MCF 10A (cell line): ENCODE data around the gene PPM1H. TPM values are rescaled to one million over a fixed set of nuclear protein-coding genes. Genes with fewer than 3 reads are reported as not detected.

Source experiments
- BruUV-seq: library from RNA; stranded (reverse); fragments of 400-500 nt; replicated peaks from 2 replicates; lab custom pipeline; 2021; lab: Mats Ljungman, UMichigan
- CTCF ChIA-PET: fragments of 300-600 bp; sonication (Branson Sonifier 250); formaldehyde crosslinking; extraction: SDS; loops from one replicate; lab custom pipeline; 2021; ENCODE audit warnings: antibody characterized with exemption, inconsistent platforms; lab: Yijun Ruan, JAX
- POLR2A ChIA-PET: fragments of 300-600, 350-650 bp; sonication (Branson Sonifier 250); formaldehyde crosslinking; extraction: SDS; loops from one replicate; lab custom pipeline; 2020; ENCODE audit warnings: antibody characterized with exemption, inconsistent platforms; lab: Yijun Ruan, JAX
- DNase-seq: peaks from one replicate; pipeline ENCODE4 v3.0.0-alpha.2; 2018; ENCODE audit not compliant: unreplicated experiment
- H3K27ac Mint-ChIP-seq: one replicate; pipeline ENCODE4 v1.8.0; 2022; ENCODE audit warnings: mild to moderate bottlenecking, low read depth, mixed read lengths; ENCODE audit not compliant: unreplicated experiment
- H3K27me3 Mint-ChIP-seq: one replicate; pipeline ENCODE4 v1.8.0; 2022; ENCODE audit warnings: mixed read lengths; ENCODE audit not compliant: insufficient read depth, unreplicated experiment
- H3K36me3 Mint-ChIP-seq: one replicate; pipeline ENCODE4 v1.8.0; 2022; ENCODE audit warnings: mild to moderate bottlenecking, moderate library complexity, mixed read lengths; ENCODE audit not compliant: insufficient read depth, unreplicated experiment
- H3K4me1 Mint-ChIP-seq: one replicate; pipeline ENCODE4 v1.8.0; 2022; ENCODE audit warnings: mixed read lengths; ENCODE audit not compliant: insufficient read depth, unreplicated experiment
- H3K4me3 Mint-ChIP-seq: one replicate; pipeline ENCODE4 v1.8.0; 2022; ENCODE audit warnings: mild to moderate bottlenecking, moderate library complexity, mixed read lengths; ENCODE audit not compliant: unreplicated experiment
- H3K9me3 Mint-ChIP-seq: one replicate; pipeline ENCODE4 v1.8.0; 2022; ENCODE audit warnings: mixed read lengths; ENCODE audit not compliant: unreplicated experiment
- intact Hi-C: fragments of 100-400 bp; cut with micrococcal nuclease; formaldehyde crosslinking; loops from 2 replicates; pipeline ENCODE4 v1.14.1; 2022
- total RNA-seq: library from RNA; stranded (reverse); gene quantifications from 2 replicates; pipeline ENCODE4 v1.2.3, GENCODE V29; 2022
- TF ChIP-seq, protein P1 (sequence below): fragments of 200-600 bp; IDR thresholded peaks from one replicate; pipeline ENCODE4 v1.8.0; 2022; ENCODE audit warnings: antibody characterized with exemption, mild to moderate bottlenecking; ENCODE audit not compliant: unreplicated experiment

The PPM1H gene
- total RNA-seq, 1 experiment from 2014 or later, result 0.49 TPM

DNA sequence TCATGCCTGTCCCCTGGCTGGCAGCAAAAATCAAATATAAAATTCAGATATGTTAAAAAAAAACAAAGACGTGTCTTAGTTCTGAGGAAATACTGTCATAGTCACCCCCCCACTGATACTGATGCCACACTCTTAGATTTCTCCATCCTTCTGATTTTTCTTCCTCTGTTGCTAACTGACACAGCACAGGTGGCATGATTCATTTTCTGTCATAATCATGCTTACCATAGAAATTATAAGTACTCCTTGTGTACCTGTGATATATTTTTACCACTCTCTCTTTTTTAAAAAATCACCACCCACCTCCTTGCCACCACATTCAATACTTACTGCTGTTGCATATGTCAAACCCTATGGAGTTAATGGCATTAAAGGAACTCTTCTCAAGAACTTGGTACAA, 209.2 kb downstream of the PPM1H start:
- H3K4me3 Mint-ChIP-seq, result no peak overlapping the region
- intact Hi-C loops, result no loop called here
- BruUV-seq, result no TSS peak
- H3K36me3 Mint-ChIP-seq, result peaks cover 5% of the 10 kb centered on the region
- ChIA-PET CTCF (no interaction called here), POLR2A (no interaction called here)
- TF ChIP-seq, protein P1, sequence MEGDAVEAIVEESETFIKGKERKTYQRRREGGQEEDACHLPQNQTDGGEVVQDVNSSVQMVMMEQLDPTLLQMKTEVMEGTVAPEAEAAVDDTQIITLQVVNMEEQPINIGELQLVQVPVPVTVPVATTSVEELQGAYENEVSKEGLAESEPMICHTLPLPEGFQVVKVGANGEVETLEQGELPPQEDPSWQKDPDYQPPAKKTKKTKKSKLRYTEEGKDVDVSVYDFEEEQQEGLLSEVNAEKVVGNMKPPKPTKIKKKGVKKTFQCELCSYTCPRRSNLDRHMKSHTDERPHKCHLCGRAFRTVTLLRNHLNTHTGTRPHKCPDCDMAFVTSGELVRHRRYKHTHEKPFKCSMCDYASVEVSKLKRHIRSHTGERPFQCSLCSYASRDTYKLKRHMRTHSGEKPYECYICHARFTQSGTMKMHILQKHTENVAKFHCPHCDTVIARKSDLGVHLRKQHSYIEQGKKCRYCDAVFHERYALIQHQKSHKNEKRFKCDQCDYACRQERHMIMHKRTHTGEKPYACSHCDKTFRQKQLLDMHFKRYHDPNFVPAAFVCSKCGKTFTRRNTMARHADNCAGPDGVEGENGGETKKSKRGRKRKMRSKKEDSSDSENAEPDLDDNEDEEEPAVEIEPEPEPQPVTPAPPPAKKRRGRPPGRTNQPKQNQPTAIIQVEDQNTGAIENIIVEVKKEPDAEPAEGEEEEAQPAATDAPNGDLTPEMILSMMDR, result no peak
- no peaks in the 10 kb centered on the region for H3K9me3 Mint-ChIP-seq
- no peak for DNase-seq
- H3K27me3 Mint-ChIP-seq, result no peaks in the 10 kb centered on the region
- H3K27ac Mint-ChIP-seq, result no peak overlapping the region
- H3K4me1 Mint-ChIP-seq, result peaks cover 18% of the 10 kb centered on the region

DNA sequence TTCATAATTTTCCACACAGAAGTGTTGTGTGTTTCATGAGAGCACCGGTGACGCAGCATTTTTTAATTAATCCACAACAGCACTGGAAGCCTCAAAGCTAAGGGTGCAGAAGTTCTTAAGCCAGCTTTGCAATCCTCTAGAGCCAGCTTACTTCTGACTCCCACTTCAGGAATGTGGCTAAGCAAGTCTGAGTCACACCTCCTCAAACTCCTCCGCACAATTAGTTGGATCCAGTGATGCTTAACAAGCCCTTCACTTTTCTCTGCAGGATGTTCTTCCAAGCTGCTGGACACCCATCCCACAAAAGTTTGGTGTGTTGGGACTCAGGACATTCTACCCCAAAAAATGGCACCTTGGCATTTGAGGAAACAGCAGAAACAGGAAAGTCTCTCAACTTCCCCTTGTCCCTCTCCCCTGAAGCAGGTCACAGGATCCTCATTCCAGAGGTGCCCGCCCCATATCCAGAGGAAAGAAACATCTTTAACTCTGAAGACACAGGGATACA, 210.0 kb downstream of the PPM1H start:
- Mint-ChIP-seq H3K36me3 (peaks cover 5% of the 10 kb centered on the region), H3K27me3 (no peaks in the 10 kb centered on the region), H3K27ac (peak overlapping the region; percentile 76), H3K9me3 (no peaks in the 10 kb centered on the region), H3K4me1 (peaks cover 18% of the 10 kb centered on the region), H3K4me3 (no peak overlapping the region)
- BruUV-seq, result no TSS peak
- TF ChIP-seq, protein P1, result no peak
- ChIA-PET POLR2A (interaction anchor here (0.6 to 1.2 kb wide), 6 partner anchors 13 to 131 kb away, joined by 3 to 5 read pairs (median 3); no protein-coding TSS in a partner anchor), CTCF (interaction anchor here (0.8 to 1.4 kb wide), 5 partner anchors 14 to 134 kb away, joined by 3 to 5 read pairs (median 4); no protein-coding TSS in a partner anchor)
- peak; percentile 97 for DNase-seq
- intact Hi-C loops, result no loop called here

DNA sequence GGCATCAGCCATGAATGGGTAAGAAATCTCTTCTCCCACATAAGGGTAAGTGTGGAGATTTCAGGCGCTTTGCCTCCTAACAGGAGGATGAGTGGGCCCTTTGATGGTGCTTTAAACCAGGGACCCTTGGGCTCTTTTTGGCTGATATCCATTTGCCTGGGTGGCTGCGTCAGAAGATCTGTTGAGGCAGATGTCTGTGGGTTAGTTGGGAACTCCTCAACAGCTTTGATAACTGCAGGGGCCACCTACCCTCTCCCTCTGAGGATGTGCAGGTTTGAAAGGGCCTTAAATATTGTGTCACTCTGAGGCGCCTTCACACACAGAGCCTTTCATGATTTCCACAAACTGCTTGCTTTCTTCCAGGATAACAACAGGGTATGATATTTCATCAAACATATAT, 210.7 kb downstream of the PPM1H start:
- Mint-ChIP-seq H3K4me1 (peaks cover 18% of the 10 kb centered on the region), H3K9me3 (no peaks in the 10 kb centered on the region), H3K4me3 (no peak overlapping the region), H3K27me3 (no peaks in the 10 kb centered on the region), H3K36me3 (peaks cover 5% of the 10 kb centered on the region), H3K27ac (peak overlapping the region; percentile 76)
- ChIA-PET POLR2A (interaction anchor here (0.7 to 1.2 kb wide), 4 partner anchors 9 to 121 kb away, joined by 3 to 5 read pairs (median 4); no protein-coding TSS in a partner anchor), CTCF (interaction anchor here (0.6 to 1.4 kb wide), 5 partner anchors 15 to 141 kb away, joined by 3 to 5 read pairs (median 4); no protein-coding TSS in a partner anchor)
- TF ChIP-seq, protein P1, result no peak
- BruUV-seq, result no TSS peak
- intact Hi-C loops, result no loop called here
- no peak for DNase-seq

DNA sequence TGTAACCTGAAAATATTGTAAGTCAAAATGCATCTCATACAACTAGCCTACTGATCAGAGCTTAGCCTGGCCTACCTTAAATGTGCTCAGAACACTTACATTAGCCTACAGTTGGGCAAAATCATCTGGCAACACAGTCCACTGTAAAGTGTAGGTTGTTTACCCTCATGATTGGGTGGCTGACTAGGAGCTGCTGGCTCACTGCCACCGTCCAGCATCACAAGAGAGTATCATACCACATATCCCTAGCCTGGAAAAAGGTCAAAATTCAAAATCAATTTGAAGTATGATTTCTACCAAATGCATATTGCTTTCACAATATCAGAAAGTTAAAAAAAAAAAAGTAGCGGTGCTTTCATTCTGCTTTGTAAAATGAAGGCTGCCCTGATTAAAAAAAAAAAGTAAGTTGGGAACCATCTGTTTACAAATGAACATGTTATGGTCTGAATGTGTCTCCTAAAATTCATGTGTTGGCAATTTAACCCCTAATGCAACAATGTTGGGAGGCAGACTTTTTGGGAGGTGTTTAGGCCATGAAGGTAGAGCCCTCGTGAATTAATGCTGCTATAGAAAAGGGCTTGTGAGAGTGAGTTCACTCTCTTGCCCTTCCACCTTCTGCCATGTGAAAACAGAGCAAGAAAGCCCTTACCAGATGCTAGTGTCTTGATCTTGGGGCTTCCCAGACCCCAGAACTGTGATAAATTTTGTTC, 211.8 kb downstream of the PPM1H start:
- ChIA-PET CTCF (interaction anchor here (0.6 kb wide), 1 partner anchor 71 kb away, joined by 3 read pairs; no protein-coding TSS in a partner anchor), POLR2A (no interaction called here)
- peak overlapping the region; percentile 76 for H3K27ac Mint-ChIP-seq
- peak; percentile 34 for DNase-seq
- H3K4me3 Mint-ChIP-seq, result no peak overlapping the region
- H3K27me3 Mint-ChIP-seq, result no peaks in the 10 kb centered on the region
- peaks cover 13% of the 10 kb centered on the region for H3K4me1 Mint-ChIP-seq
- BruUV-seq, result no TSS peak
- intact Hi-C loops, result no loop called here
- TF ChIP-seq, protein P1, result no peak
- H3K36me3 Mint-ChIP-seq, result peaks cover 5% of the 10 kb centered on the region
- no peaks in the 10 kb centered on the region for H3K9me3 Mint-ChIP-seq
